ENCODE measurements around the gene DAGLA. TPM values are rescaled to one million over a fixed set of nuclear protein-coding genes. Genes with fewer than 3 reads are reported as not detected.

Gene DAGLA
- total RNA-seq, 2 donors from 2014 or later: 7.0 to 9.9 TPM

GRCh38 chr11:61636676-61637075, 43.5 kb upstream of the DAGLA start:
- TF ChIP-seq CTCF (IDR thresholded peaks at IDR 0.05): no peak
- TF ChIP-seq POLR2A (IDR thresholded peaks at IDR 0.05): no peak
- H3K27me3 ChIP-seq: no peaks in the 10 kb centered on the region
- DNase-seq (no peak), ATAC-seq (no peak)
- 71 to 81% methylated on average over 2 to 11 of the region's 11 CpGs for WGBS, 2 donors
- no peaks in the 10 kb centered on the region for H3K36me3 ChIP-seq (replicated peaks in 1 of 2; ENCODE audit: insufficient read depth in 1 of 2, low read depth in 2 of 2)
- no peak overlapping the region for H3K4me3 ChIP-seq
- intact Hi-C loops (cut with DNase I): loop anchor here (5.0 to 10.0 kb wide), 2 partner anchors 159 to 192 kb away; no protein-coding TSS in a partner anchor
- H3K9me3 ChIP-seq: no peaks in the 10 kb centered on the region
- peaks cover 6% of the 10 kb centered on the region for H3K4me1 ChIP-seq
- H3K27ac ChIP-seq: no peak overlapping the region

- no peak overlapping the region for H3K27ac ChIP-seq
- no peak for DNase-seq
- TF ChIP-seq POLR2A (IDR thresholded peaks at IDR 0.05): no peak
- TF ChIP-seq CTCF (IDR thresholded peaks at IDR 0.05): no peak
- no peaks in the 10 kb centered on the region for H3K9me3 ChIP-seq
- intact Hi-C loops (cut with DNase I): loop anchor here (5.0 to 10.0 kb wide), 2 partner anchors 160 to 192 kb away; no protein-coding TSS in a partner anchor
- no peaks in the 10 kb centered on the region for H3K36me3 ChIP-seq (replicated peaks in 1 of 2; ENCODE audit: insufficient read depth in 1 of 2, low read depth in 2 of 2)
- H3K27me3 ChIP-seq: no peaks in the 10 kb centered on the region
- 58 to 61% methylated on average over 5 to 9 of the region's 9 CpGs for WGBS, 2 donors
- H3K4me3 ChIP-seq: no peak overlapping the region
- no peak for ATAC-seq
- H3K4me1 ChIP-seq: peaks cover 6% of the 10 kb centered on the region
These were observed 42.9 kb upstream of the DAGLA start for GRCh38 chr11:61637277-61637676.

- intact Hi-C loops (cut with DNase I): loop anchor here (5.0 to 10.0 kb wide), 2 partner anchors 163 to 195 kb away; no protein-coding TSS in a partner anchor
- Histone ChIP-seq H3K4me3 (no peak overlapping the region), H3K36me3 (replicated peaks in 1 of 2; ENCODE audit: insufficient read depth in 1 of 2, low read depth in 2 of 2) (no peaks in the 10 kb centered on the region), H3K9me3 (no peaks in the 10 kb centered on the region), H3K27me3 (no peaks in the 10 kb centered on the region), H3K4me1 (peaks cover 6% of the 10 kb centered on the region), H3K27ac (no peak overlapping the region)
- TF ChIP-seq POLR2A (IDR thresholded peaks at IDR 0.05): no peak
- no peak for TF ChIP-seq CTCF (IDR thresholded peaks at IDR 0.05)
- 75 to 83% methylated on average over 7 of the region's 7 CpGs for WGBS, 2 donors
- no peak for ATAC-seq
- no peak for DNase-seq
These were observed 40.3 kb upstream of the DAGLA start for GRCh38 chr11:61639816-61640443.

GRCh38 chr11:61642162-61642561, 38.0 kb upstream of the DAGLA start:
- intact Hi-C loops (cut with DNase I): no loop called here
- TF ChIP-seq CTCF (IDR thresholded peaks at IDR 0.05) (no peak), POLR2A (IDR thresholded peaks at IDR 0.05) (no peak)
- WGBS, 2 donors: 81 to 87% methylated on average over 8 of the region's 8 CpGs
- no peaks in the 10 kb centered on the region for H3K9me3 ChIP-seq
- no peak overlapping the region for H3K4me3 ChIP-seq
- ATAC-seq: no peak
- H3K27me3 ChIP-seq: no peaks in the 10 kb centered on the region
- DNase-seq: no peak
- peaks cover 6% of the 10 kb centered on the region for H3K4me1 ChIP-seq
- H3K36me3 ChIP-seq (replicated peaks in 1 of 2; ENCODE audit: insufficient read depth in 1 of 2, low read depth in 2 of 2): no peaks in the 10 kb centered on the region
- no peak overlapping the region for H3K27ac ChIP-seq
